Measurements from ENCODE around the gene PREX1. TPM values are rescaled to one million over a fixed set of nuclear protein-coding genes. Genes with fewer than 3 reads are reported as not detected.

The PREX1 gene
- total and polyA plus RNA-seq, 2 donors (not counting 3 experiments of a cell fraction or from before 2014, with no cell fraction given) = 51.3 to 72.9 TPM

GRCh38 chr20:48577557-48577956 is 250.2 kb downstream of the PREX1 start:
- intact Hi-C loops (cut with micrococcal nuclease) = no loop called here
- H3K9me3 ChIP-seq (replicated peaks; ENCODE audit: control insufficient read depth, insufficient read depth, low read length) = no peaks in the 10 kb centered on the region
- no peak overlapping the region for H3K4me2 ChIP-seq (ENCODE audit: insufficient read depth, low read length)
- no peaks in the 10 kb centered on the region for H3K9me1 ChIP-seq (replicated peaks; ENCODE audit: control insufficient read depth, extremely low read depth, insufficient read depth, low read length)
- TF ChIP-seq FOS (IDR thresholded peaks at IDR 0.05; ENCODE audit: borderline replicate concordance, insufficient read depth, low read length) = no peak
- dilution Hi-C loops (cut with MboI; ENCODE audit: extremely low pct_ligation_motif_present, low sequenced_read_pairs) = no loop called here
- no peak overlapping the region for H3K9ac ChIP-seq (replicated peaks; ENCODE audit: extremely low read depth, insufficient read depth, low read length)
- BruUV-seq (replicated peaks) = no TSS peak
- no peak overlapping the region for H3K27ac ChIP-seq (ENCODE audit: insufficient read depth, low read depth, low read length)
- no peak overlapping the region for H3K4me3 ChIP-seq (replicated peaks in 1 of 3; ENCODE audit: insufficient read depth in 1 of 3, low read depth in 1 of 3, low read length in 3 of 3)
- ChIA-PET POLR2A (no interaction called here), CTCF (no interaction called here)
- H4K20me1 ChIP-seq (replicated peaks; ENCODE audit: control insufficient read depth, extremely low read depth, insufficient read depth, low read length) = no peaks in the 10 kb centered on the region
- H3K4me1 ChIP-seq (ENCODE audit: control insufficient read depth, extremely low read depth, insufficient read depth, low read length) = no peaks in the 10 kb centered on the region
- no peak overlapping the region for H2AFZ ChIP-seq (ENCODE audit: low read depth, low read length)
- DNase-seq (ENCODE audit: low read depth, low spot score) (no peak), FAIRE-seq (no peak)
- H3K27me3 ChIP-seq (ENCODE audit: control insufficient read depth in 2 of 2, insufficient read depth in 2 of 2, low read length in 2 of 2) = peaks cover 0 to 2% of the 10 kb centered on the region in 2 experiments
- H3K79me2 ChIP-seq (ENCODE audit: control insufficient read depth, insufficient read depth, low read length) = no peaks in the 10 kb centered on the region
- H3K36me3 ChIP-seq (ENCODE audit: control insufficient read depth in 2 of 2, extremely low read depth in 1 of 2, insufficient read depth in 2 of 2, low read length in 2 of 2) = no peaks in the 10 kb centered on the region

- dilution Hi-C loops (cut with MboI; ENCODE audit: extremely low pct_ligation_motif_present, low sequenced_read_pairs) (no loop called here), intact Hi-C loops (cut with micrococcal nuclease) (no loop called here)
- no peak for TF ChIP-seq EZH2 (IDR thresholded peaks at IDR 0.05; ENCODE audit: borderline replicate concordance, low read depth, low read length, severe bottlenecking)
- no peak for TF ChIP-seq MYC (IDR thresholded peaks at IDR 0.05; ENCODE audit: low read depth, low read length)
- no peak for TF ChIP-seq FOS (IDR thresholded peaks at IDR 0.05; ENCODE audit: borderline replicate concordance, insufficient read depth, low read length)
- TF ChIP-seq CTCF (IDR thresholded peaks at IDR 0.05; ENCODE audit: extremely low read depth in 1 of 2, insufficient read depth in 1 of 2, low read depth in 1 of 2, low read length in 2 of 2) = no peak
- TF ChIP-seq POLR2AphosphoS5 (IDR thresholded peaks at IDR 0.05; ENCODE audit: insufficient read depth, low read depth, low read length) = no peak
- TF ChIP-seq GATA2 (IDR thresholded peaks at IDR 0.05; ENCODE audit: insufficient read depth, insufficient read length, low read depth, low read length) = no peak
- TF ChIP-seq POLR2A (IDR thresholded peaks at IDR 0.05; ENCODE audit: low read depth, low read length) = no peak
- no peak for TF ChIP-seq JUN (IDR thresholded peaks at IDR 0.05; ENCODE audit: borderline replicate concordance, insufficient read depth, insufficient read length, low read depth)
- TF ChIP-seq, protein P1, sequence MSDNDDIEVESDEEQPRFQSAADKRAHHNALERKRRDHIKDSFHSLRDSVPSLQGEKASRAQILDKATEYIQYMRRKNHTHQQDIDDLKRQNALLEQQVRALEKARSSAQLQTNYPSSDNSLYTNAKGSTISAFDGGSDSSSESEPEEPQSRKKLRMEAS (IDR thresholded peaks at IDR 0.05; ENCODE audit: insufficient read depth, insufficient read length) = no peak
- Histone ChIP-seq H4K20me1 (replicated peaks; ENCODE audit: control insufficient read depth, extremely low read depth, insufficient read depth, low read length) (no peaks in the 10 kb centered on the region), H3K79me2 (ENCODE audit: control insufficient read depth, insufficient read depth, low read length) (no peaks in the 10 kb centered on the region), H3K9me3 (replicated peaks; ENCODE audit: control insufficient read depth, insufficient read depth, low read length) (no peaks in the 10 kb centered on the region), H3K4me3 (replicated peaks in 1 of 3; ENCODE audit: insufficient read depth in 1 of 3, low read depth in 1 of 3, low read length in 3 of 3) (no peak overlapping the region), H3K9me1 (replicated peaks; ENCODE audit: control insufficient read depth, extremely low read depth, insufficient read depth, low read length) (no peaks in the 10 kb centered on the region), H3K4me1 (ENCODE audit: control insufficient read depth, extremely low read depth, insufficient read depth, low read length) (no peaks in the 10 kb centered on the region), H3K9ac (replicated peaks; ENCODE audit: extremely low read depth, insufficient read depth, low read length) (no peak overlapping the region), H3K36me3 (ENCODE audit: control insufficient read depth in 2 of 2, extremely low read depth in 1 of 2, insufficient read depth in 2 of 2, low read length in 2 of 2) (no peaks in the 10 kb centered on the region), H3K4me2 (ENCODE audit: insufficient read depth, low read length) (no peak overlapping the region), H2AFZ (ENCODE audit: low read depth, low read length) (no peak overlapping the region), H3K27me3 (ENCODE audit: control insufficient read depth in 2 of 2, insufficient read depth in 2 of 2, low read length in 2 of 2) (no peaks in the 10 kb centered on the region), H3K27ac (ENCODE audit: insufficient read depth, low read depth, low read length) (no peak overlapping the region)
- FAIRE-seq = no peak
- no TSS peak for BruUV-seq (replicated peaks)
- DNase-seq (ENCODE audit: low read depth, low spot score) = no peak
- CTCF ChIA-PET = interaction anchor here (1.0 kb wide), 1 partner anchor 46 kb away, joined by 3 read pairs; no protein-coding TSS in a partner anchor
- POLR2A ChIA-PET = no interaction called here
These were observed 253.4 kb downstream of the PREX1 start for GRCh38 chr20:48574383-48574782.
